Activated CD4-positive, alpha-beta T cell treated with anti-CD3 and anti-CD28 coated beads for 36 hours (primary cell): ENCODE measurements around the gene RFC1. TPM values are rescaled to one million over a fixed set of nuclear protein-coding genes. Genes with fewer than 3 reads are reported as not detected.
A peak's percentile ranks its signal among the peaks of the same experiment; 100 is the strongest.
"Not testable (repeated sequence)": the region's sequence is repeated elsewhere in the genome, so short reads cannot be mapped to it uniquely, and the experiment has no call there.

Source experiments
- ATAC-seq: fragments of 200-7000 bp; cut with Tn5 transposase; one replicate; pipeline ENCODE4 v1.10.0; 2021; ENCODE audit warnings: mild to moderate bottlenecking, moderate library complexity
- CTCF ChIA-PET: fragments of 350-600 bp; sonication (Branson Sonifier 250); formaldehyde crosslinking; loops from one replicate; lab custom pipeline; 2021; ENCODE audit warnings: antibody characterized with exemption; lab: Charles Lee
- POLR2A ChIA-PET: fragments of 350-600 bp; sonication (Branson Sonifier 250); formaldehyde crosslinking; loops from one replicate; lab custom pipeline; 2021; ENCODE audit warnings: antibody characterized with exemption, inconsistent platforms; lab: Charles Lee
- DNase-seq: peaks from one replicate; pipeline ENCODE4 v3.0.0-alpha.2; 2020
- H3K27ac Mint-ChIP-seq: one replicate; pipeline ENCODE4 v1.8.0; 2021; ENCODE audit warnings: mixed read lengths
- H3K27me3 Mint-ChIP-seq: one replicate; pipeline ENCODE4 v1.8.0; 2021; ENCODE audit warnings: mixed read lengths
- H3K36me3 Mint-ChIP-seq: one replicate; pipeline ENCODE4 v1.8.0; 2021; ENCODE audit warnings: low read depth, mixed read lengths
- H3K4me1 Mint-ChIP-seq: one replicate; pipeline ENCODE4 v1.8.0; 2021; ENCODE audit warnings: mixed read lengths
- H3K4me3 Mint-ChIP-seq: one replicate; pipeline ENCODE4 v1.8.0; 2021; ENCODE audit warnings: mild to moderate bottlenecking, moderate library complexity, mixed read lengths
- H3K9me3 Mint-ChIP-seq: one replicate; pipeline ENCODE4 v1.8.0; 2021; ENCODE audit warnings: low read depth, mixed read lengths
- intact Hi-C, 2 experiments: fragments of 100-400 bp; cut with DNase I in 1 of 2; cut with micrococcal nuclease in 1 of 2; formaldehyde crosslinking; loops; one replicate each; pipeline versions ENCODE4 v1.14.2 to v1.15.1; 2022 to 2024; cut with DNase I, micrococcal nuclease
- total RNA-seq, 2 experiments: library from RNA; stranded (reverse); gene quantifications; one replicate each; pipeline ENCODE4 v1.2.3, GENCODE V29; 2021

RFC1 gene
- total RNA-seq, 2 experiments from 2014 or later = 112 to 216 TPM

- Mint-ChIP-seq H3K4me3 (peak overlapping the region; percentile 70), H3K4me1 (peaks cover 79% of the 10 kb centered on the region), H3K9me3 (peaks cover 6% of the 10 kb centered on the region), H3K36me3 (peaks cover 41% of the 10 kb centered on the region), H3K27ac (peak overlapping the region; percentile 94), H3K27me3 (no peaks in the 10 kb centered on the region)
- intact Hi-C loops = loop anchor here (1.0 to 10.0 kb wide), 18 partner anchors 13 to 1321 kb away; partner anchors contain the start of genes LIAS (in 2 of the 2), RFC1 (in 2 of the 2), TMEM156 (in 2 of the 2) and N4BP2 (in 1 of the 2)
- ATAC-seq (peak; percentile 85), DNase-seq (peak; percentile 47)
- ChIA-PET CTCF (interaction anchor here (0.7 to 5.1 kb wide), 6 partner anchors 9 to 369 kb away, joined by 3 to 30 read pairs (median 3); partner anchors contain the start of gene RFC1), POLR2A (interaction anchor here (0.6 to 1.4 kb wide), 14 partner anchors 9 to 369 kb away, joined by 3 to 23 read pairs (median 4); partner anchors contain the start of genes RFC1 and WDR19)
These were observed 12.5 kb downstream of the RFC1 start for GRCh38 chr4:39353478-39354253.

GRCh38 chr4:39353149-39353477, 13.0 kb downstream of the RFC1 start:
- H3K4me3 Mint-ChIP-seq = peak overlapping the region; percentile 70
- not testable (repeated sequence) for H3K27me3 Mint-ChIP-seq, ATAC-seq, H3K9me3 Mint-ChIP-seq
- POLR2A ChIA-PET = interaction anchor here (0.6 to 1.4 kb wide), 13 partner anchors 12 to 369 kb away, joined by 3 to 23 read pairs (median 3); partner anchors contain the start of genes RFC1 and WDR19
- peaks cover 79% of the 10 kb centered on the region for H3K4me1 Mint-ChIP-seq
- intact Hi-C loops = loop anchor here (1.0 to 10.0 kb wide), 17 partner anchors 13 to 1322 kb away; partner anchors contain the start of genes LIAS (in 2 of the 2), RFC1 (in 2 of the 2), N4BP2 (in 1 of the 2) and RPL9 (in 1 of the 2)
- CTCF ChIA-PET = interaction anchor here (0.8 to 5.1 kb wide), 5 partner anchors 8 to 368 kb away, joined by 3 to 30 read pairs (median 3); partner anchors contain the start of gene RFC1
- peak; percentile 55 for DNase-seq
- H3K36me3 Mint-ChIP-seq = peaks cover 41% of the 10 kb centered on the region
- H3K27ac Mint-ChIP-seq = peak overlapping the region; percentile 94

GRCh38 chr4:39349326-39349725, 16.8 kb downstream of the RFC1 start:
- ChIA-PET POLR2A (no interaction called here), CTCF (interaction anchor here (1.3 kb wide), 1 partner anchor 17 kb away, joined by 3 read pairs; no protein-coding TSS in a partner anchor)
- intact Hi-C loops = no loop called here
- Mint-ChIP-seq H3K4me1 (peaks cover 68% of the 10 kb centered on the region), H3K36me3 (peaks cover 47% of the 10 kb centered on the region), H3K27me3 (no peaks in the 10 kb centered on the region), H3K4me3 (no peak overlapping the region), H3K9me3 (peaks cover 6% of the 10 kb centered on the region), H3K27ac (peak overlapping the region; percentile 29)
- DNase-seq (no peak), ATAC-seq (no peak)

GRCh38 chr4:39348371-39349315, 17.5 kb downstream of the RFC1 start:
- Mint-ChIP-seq H3K4me1 (peaks cover 61% of the 10 kb centered on the region), H3K4me3 (no peak overlapping the region), H3K9me3 (peaks cover 6% of the 10 kb centered on the region), H3K27me3 (no peaks in the 10 kb centered on the region), H3K27ac (peak overlapping the region; percentile 56), H3K36me3 (peaks cover 48% of the 10 kb centered on the region)
- ChIA-PET CTCF (no interaction called here), POLR2A (no interaction called here)
- ATAC-seq (no peak), DNase-seq (peak; percentile 49)
- intact Hi-C loops = no loop called here

- Mint-ChIP-seq H3K27me3 (no peaks in the 10 kb centered on the region), H3K36me3 (peaks cover 54% of the 10 kb centered on the region), H3K9me3 (peaks cover 6% of the 10 kb centered on the region), H3K4me1 (peaks cover 56% of the 10 kb centered on the region), H3K4me3 (no peak overlapping the region), H3K27ac (peak overlapping the region; percentile 72)
- intact Hi-C loops = no loop called here
- POLR2A ChIA-PET = no interaction called here
- ATAC-seq (no peak), DNase-seq (no peak)
- CTCF ChIA-PET = interaction anchor here (0.7 to 1.3 kb wide), 3 partner anchors 10 to 21 kb away, joined by 3 read pairs; no protein-coding TSS in a partner anchor
These were observed 19.2 kb downstream of the RFC1 start for GRCh38 chr4:39346856-39347519.

- no peak overlapping the region for H3K4me3 Mint-ChIP-seq
These were observed 23.4 kb downstream of the RFC1 start for GRCh38 chr4:39342731-39343130.

GRCh38 chr4:39341075-39341725, 25.0 kb downstream of the RFC1 start:
- no peaks in the 10 kb centered on the region for H3K27me3 Mint-ChIP-seq
- ChIA-PET CTCF (interaction anchor here (0.9 to 1.3 kb wide), 3 partner anchors 20 to 128 kb away, joined by 3 to 5 read pairs (median 3); no protein-coding TSS in a partner anchor), POLR2A (interaction anchor here (0.9 kb wide), 1 partner anchor 12 kb away, joined by 10 read pairs; no protein-coding TSS in a partner anchor)
- intact Hi-C loops = no loop called here
- H3K27ac Mint-ChIP-seq = no peak overlapping the region
- H3K36me3 Mint-ChIP-seq = peaks cover 39% of the 10 kb centered on the region
- H3K4me3 Mint-ChIP-seq = no peak overlapping the region
- H3K4me1 Mint-ChIP-seq = peaks cover 45% of the 10 kb centered on the region
- ATAC-seq = peak; percentile 26
- DNase-seq = no peak
- no peaks in the 10 kb centered on the region for H3K9me3 Mint-ChIP-seq

More at GRCh38 chr4:39342731-39343130, 23.4 kb downstream of the RFC1 start:
- ChIA-PET CTCF (no interaction called here), POLR2A (no interaction called here)
- H3K27me3 Mint-ChIP-seq = no peaks in the 10 kb centered on the region
- DNase-seq (no peak), ATAC-seq (no peak)
- peaks cover 45% of the 10 kb centered on the region for H3K36me3 Mint-ChIP-seq
- intact Hi-C loops = no loop called here
- no peaks in the 10 kb centered on the region for H3K9me3 Mint-ChIP-seq
- H3K4me1 Mint-ChIP-seq = peaks cover 50% of the 10 kb centered on the region
- no peak overlapping the region for H3K27ac Mint-ChIP-seq

- no peaks in the 10 kb centered on the region for H3K27me3 Mint-ChIP-seq
- no peak overlapping the region for H3K4me3 Mint-ChIP-seq
- H3K4me1 Mint-ChIP-seq = peaks cover 53% of the 10 kb centered on the region
- DNase-seq (no peak), ATAC-seq (no peak)
- ChIA-PET CTCF (interaction anchor here (1.3 kb wide), 1 partner anchor 19 kb away, joined by 5 read pairs; no protein-coding TSS in a partner anchor), POLR2A (no interaction called here)
- intact Hi-C loops = no loop called here
- no peaks in the 10 kb centered on the region for H3K9me3 Mint-ChIP-seq
- H3K36me3 Mint-ChIP-seq = peaks cover 38% of the 10 kb centered on the region
- H3K27ac Mint-ChIP-seq = no peak overlapping the region
These were observed 26.2 kb downstream of the RFC1 start for GRCh38 chr4:39339968-39340367.

GRCh38 chr4:39337841-39338240, 28.3 kb downstream of the RFC1 start:
- DNase-seq (no peak), ATAC-seq (no peak)
- Mint-ChIP-seq H3K4me3 (no peak overlapping the region), H3K27ac (no peak overlapping the region), H3K27me3 (no peaks in the 10 kb centered on the region), H3K4me1 (peaks cover 49% of the 10 kb centered on the region), H3K9me3 (no peaks in the 10 kb centered on the region), H3K36me3 (peaks cover 30% of the 10 kb centered on the region)
- ChIA-PET POLR2A (no interaction called here), CTCF (interaction anchor here (1.1 kb wide), 1 partner anchor 17 kb away, joined by 3 read pairs; no protein-coding TSS in a partner anchor)
- intact Hi-C loops = no loop called here

GRCh38 chr4:39335566-39335965, 30.6 kb downstream of the RFC1 start:
- Mint-ChIP-seq H3K4me1 (peaks cover 36% of the 10 kb centered on the region), H3K4me3 (no peak overlapping the region), H3K36me3 (peaks cover 12% of the 10 kb centered on the region), H3K9me3 (no peaks in the 10 kb centered on the region), H3K27ac (no peak overlapping the region), H3K27me3 (no peaks in the 10 kb centered on the region)
- DNase-seq (no peak), ATAC-seq (no peak)
- intact Hi-C loops = no loop called here
- ChIA-PET POLR2A (no interaction called here), CTCF (no interaction called here)
